Measurements from ENCODE around the gene GNAI2.
A peak's percentile ranks its signal among the peaks of the same experiment; 100 is the strongest.

DNA sequence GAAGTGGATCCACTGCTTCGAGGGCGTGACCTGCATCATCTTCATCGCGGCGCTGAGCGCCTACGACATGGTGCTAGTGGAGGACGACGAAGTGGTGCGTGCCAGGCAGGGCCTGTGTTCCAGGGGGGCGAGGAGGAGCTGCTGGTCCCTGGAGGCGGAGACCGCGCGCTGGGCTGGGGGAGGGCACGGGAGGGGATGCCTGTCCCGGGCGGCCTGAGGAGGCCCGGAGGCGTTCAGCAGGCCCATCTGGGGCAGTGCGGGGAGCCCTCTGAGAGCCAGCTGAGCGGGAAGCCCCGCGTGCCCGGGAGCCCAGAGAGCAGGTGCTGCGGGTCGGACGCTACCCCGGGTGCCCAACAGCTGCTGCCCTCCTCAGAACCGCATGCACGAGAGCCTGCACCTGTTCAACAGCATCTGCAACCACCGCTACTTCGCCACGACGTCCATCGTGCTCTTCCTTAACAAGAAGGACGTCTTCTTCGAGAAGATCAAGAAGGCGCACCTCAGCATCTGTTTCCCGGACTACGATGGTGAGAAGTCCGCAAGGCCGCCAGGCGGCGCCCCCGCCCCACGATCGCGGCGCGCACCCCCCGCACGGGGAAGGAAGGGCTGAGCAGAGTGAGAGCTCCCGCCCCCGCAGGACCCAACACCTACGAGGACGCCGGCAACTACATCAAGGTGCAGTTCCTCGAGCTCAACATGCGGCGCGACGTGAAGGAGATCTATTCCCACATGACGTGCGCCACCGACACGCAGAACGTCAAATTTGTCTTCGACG is 41.7 kb upstream of the GNAI2 start:
- TF ChIP-seq, protein P1, sequence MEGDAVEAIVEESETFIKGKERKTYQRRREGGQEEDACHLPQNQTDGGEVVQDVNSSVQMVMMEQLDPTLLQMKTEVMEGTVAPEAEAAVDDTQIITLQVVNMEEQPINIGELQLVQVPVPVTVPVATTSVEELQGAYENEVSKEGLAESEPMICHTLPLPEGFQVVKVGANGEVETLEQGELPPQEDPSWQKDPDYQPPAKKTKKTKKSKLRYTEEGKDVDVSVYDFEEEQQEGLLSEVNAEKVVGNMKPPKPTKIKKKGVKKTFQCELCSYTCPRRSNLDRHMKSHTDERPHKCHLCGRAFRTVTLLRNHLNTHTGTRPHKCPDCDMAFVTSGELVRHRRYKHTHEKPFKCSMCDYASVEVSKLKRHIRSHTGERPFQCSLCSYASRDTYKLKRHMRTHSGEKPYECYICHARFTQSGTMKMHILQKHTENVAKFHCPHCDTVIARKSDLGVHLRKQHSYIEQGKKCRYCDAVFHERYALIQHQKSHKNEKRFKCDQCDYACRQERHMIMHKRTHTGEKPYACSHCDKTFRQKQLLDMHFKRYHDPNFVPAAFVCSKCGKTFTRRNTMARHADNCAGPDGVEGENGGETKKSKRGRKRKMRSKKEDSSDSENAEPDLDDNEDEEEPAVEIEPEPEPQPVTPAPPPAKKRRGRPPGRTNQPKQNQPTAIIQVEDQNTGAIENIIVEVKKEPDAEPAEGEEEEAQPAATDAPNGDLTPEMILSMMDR (IDR thresholded peaks at IDR 0.05), result peak; percentile 63 to 85 (median 80)
- TF ChIP-seq POLR2A (IDR thresholded peaks at IDR 0.05), result no peak

All from Peyer's patch (tissue), 4 donors.